ENCODE measurements around the gene SCMH1.

SCMH1 gene

DNA sequence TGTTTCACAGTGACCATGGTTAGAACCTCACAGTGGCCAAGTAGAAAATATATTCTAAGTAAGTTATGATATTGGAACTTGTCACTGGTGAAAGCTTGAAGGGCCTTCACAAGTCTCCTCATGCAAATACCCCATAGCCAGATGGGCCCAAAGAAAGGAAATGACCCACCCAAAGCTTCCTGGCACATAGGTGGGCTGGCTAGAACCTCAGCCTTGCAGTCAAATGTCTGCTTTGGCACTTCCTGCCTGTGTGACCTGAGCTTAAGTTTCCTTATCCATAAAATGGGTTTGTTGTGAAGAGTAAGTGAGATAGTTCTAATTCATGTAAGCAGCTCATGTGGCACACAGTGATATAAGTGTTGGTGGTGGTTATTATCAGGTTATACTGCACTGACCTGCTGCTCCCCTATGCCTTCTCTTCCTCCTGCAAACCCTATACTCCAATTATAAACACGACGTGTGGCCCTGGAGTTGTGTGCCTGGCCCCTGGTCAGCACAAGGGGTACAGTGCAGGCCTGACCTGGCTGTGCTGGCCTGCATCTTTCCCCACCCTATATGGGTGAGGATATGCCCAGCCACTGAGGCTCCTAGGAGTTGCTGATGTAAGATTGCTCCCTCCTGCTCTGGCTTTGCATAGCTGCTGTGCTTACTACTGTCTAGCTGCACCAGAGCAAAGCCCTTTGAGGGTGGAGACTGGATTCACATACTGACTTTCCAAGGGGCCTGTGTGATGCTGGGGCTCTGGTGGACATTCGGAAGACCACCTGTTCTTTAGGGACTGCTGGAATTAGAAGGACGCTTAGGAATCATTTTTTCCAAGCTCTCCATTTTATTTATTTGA is 215.9 kb downstream of the SCMH1 start:
- no peak for DNase-seq (ENCODE audit: low read depth in 2 of 2)

DNA sequence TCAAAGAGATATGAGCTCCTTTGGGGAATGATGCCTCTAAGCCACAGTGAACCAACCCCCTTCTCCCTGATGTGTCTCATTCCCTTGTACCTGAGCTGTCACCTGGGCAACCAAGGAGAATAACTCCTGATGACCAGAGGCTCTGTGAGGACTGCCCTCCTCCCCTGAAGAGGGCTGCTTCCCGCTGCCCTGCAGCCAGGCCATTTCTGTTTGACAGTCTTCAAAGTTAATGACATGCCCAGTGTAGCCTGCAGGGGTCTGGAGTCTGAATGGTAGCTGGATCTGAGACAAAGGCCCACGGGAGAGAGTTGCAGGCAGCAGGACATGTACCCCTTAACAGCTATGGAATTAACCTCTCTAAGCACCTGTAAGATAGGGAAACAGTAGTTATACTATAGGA is 217.2 kb downstream of the SCMH1 start:
- no peak for DNase-seq (ENCODE audit: low read depth in 2 of 2)

DNA sequence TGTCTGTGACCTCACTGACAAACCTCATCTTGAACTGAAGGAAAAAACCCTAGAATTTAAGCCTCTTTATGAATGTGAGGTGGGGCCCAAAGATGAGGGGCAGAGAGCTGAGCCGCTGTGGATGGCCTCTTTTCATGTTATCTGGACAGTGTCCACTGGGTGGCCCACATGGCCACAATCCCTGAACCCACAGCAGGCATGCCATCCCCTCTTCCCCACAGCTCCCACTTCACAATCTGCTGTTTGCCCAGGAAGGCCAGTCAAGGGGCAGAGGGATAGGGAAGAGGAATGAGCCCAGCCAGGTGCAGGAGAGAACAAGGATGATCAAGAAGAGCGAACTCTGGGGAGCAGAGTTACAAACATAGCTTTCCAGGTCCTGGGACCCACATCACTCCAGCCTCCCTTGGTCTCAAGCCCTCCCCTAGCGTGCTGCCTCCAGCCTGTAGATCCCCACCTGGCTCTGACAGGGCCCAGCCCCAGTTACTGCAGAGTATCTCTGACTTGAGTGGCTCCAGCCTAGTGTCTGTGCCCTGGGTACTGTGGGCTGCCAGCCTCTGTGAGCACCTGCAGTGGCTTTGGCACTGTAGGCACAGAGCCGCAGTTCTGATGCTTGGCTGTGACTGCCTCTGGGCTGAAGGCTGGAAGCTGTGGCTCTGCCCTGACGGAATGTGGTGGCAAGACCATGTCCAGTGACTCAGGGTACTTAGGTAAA is 218.7 kb downstream of the SCMH1 start:
- DNase-seq (ENCODE audit: low read depth in 2 of 2) = no peak

DNA sequence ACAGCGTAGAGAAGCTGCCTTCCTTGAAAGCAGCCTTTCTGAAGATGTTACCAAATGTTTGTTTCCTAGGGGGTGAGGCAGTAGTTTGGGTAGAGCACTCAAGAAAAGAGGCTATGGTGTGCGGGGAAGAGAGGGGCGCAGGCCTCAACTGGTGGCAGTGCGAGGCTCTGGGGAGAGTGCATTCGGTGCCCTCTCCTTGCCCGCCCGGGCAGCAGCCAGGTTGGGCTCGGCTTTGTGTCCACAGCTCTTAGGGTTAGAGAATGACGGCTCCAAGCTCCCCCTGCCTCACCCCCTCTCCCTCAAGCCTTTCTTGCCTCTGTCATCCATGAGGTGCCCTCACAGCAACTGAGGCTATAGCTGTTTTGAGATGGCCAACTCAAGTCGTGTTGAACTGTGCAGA is 219.7 kb downstream of the SCMH1 start:
- no peak for DNase-seq (ENCODE audit: low read depth in 2 of 2)

DNA sequence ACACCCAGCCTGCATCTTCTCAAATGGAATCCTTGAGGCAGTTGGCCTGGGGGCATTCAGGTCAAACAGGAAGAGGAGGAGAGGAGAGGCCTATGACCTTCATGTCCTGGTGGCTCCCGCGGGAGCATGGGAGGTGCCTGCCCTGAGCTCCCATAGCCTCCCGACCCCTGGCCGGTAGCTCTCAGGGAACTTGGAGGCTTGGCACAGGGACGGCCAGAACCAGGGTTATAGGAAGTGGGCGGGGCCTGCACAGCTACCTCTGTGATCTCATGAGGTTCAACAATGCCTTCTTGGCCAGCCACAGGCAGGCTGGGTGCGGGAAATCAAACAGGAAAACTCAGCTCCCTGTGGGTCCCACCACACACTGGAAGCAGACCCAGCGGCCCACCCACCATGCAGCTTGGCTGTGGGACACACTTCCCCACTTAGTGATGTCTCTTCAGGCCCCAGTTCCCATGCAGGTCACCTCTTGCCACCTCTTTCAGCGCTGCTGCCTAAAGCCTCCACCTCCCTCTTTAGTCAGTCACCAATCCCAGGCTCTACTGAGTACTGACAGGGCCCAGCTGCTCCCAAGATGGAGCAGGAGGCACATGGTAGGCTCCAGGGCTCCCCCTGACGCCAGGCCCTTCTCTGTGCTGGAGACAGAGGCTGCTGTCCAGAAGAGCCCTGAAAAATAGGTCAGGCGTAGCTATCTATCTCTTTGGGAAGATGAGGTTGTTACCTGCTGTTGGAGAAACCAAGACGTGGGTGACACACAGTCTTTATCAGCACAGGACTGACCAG is 220.4 kb downstream of the SCMH1 start, which contains the start of gene SLFNL1:
Gene SLFNL1, minus strand, starts transcription at position 200 of the 783 bp plus-strand sequence. CDS start 1,065 bp downstream, outside the sequence.
- DNase-seq (ENCODE audit: low read depth in 2 of 2) = no peak

DNA sequence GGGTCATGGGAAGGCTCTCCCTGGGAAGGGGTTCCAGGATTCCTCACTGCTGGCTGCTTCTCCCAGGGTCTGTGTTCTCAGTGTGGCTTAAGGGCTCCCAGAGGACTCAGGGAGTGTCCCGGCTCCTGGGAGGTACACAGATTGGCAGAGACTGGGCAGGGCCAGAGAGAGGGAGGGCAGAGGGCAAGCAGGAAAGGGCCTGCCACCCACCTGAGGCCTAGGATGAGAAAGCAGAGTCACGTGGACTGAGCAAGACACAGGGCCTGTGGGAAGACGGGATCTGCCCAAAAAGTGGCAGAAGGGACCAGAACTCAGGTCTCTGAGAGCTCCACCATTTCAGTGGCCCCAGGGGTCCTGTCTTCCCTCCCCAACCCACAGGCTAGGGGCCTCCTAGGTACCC is 221.5 kb downstream of the SCMH1 start:
- DNase-seq (ENCODE audit: low read depth in 2 of 2) = no peak

DNA sequence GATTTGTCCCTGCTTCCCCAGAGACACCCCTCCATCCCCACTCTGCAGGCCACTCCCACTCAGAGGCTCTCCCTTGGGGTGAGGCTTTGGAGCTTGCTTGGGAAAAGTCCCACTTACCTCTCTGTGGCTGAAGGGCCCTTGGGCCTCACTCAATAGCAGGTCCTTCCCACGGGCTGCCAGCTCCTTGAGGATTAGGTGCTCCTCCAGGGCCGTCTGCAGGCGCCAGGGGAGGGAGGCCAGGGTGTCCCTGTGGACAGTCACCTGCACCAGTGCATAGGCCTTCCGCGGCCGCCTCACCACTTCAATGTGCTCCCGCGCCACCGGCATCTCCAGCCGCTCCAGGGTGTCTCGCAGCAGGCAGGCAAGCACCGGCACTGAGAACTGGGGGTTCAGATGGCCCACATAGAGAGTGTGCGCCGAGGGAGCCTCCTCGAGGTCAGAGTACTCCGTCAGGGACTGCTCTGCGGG is 222.0 kb downstream of the SCMH1 start:
- no peak for DNase-seq (ENCODE audit: low read depth in 2 of 2)

DNA sequence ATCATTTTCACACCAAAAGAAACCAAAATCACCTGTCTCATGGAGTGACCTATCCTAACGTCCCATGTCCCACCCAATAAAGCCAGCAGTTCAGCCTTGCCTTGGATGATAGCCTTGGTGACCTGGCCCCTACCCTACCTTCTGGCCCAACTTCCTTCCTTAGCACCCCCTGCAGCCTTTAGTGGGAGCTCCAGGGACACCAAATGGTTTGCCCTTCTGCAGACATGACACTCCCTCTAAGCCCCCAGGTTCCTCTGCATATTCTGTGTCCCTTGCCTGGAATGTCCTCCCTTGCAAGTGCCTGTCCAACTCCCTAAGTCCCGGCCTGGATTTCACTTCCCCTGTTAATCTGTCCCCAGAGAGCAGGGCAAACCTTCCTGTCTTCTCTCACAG is 222.8 kb downstream of the SCMH1 start:
- DNase-seq (ENCODE audit: low read depth in 2 of 2) = no peak

DNA sequence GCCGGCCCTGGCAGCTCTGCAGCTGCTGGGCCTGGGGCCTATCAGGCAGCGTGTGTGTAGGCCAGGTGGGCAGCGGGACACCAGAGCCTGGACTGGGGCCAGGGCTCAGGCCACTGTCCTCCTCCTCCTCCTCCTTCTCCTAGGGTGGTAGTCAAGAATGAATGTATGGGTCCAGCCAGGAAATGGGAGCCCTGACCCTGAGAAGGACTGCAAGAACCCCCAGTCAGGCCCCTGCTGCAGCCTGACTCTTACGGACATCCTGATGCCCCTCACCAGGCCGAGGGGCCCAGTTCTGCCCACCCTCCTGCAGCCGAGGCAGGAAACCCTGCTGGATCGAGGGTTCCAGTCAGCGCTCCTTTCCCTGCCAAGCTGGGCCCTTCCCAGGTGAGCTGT is 224.1 kb downstream of the SCMH1 start:
- no peak for DNase-seq (ENCODE audit: low read depth in 2 of 2)

DNA sequence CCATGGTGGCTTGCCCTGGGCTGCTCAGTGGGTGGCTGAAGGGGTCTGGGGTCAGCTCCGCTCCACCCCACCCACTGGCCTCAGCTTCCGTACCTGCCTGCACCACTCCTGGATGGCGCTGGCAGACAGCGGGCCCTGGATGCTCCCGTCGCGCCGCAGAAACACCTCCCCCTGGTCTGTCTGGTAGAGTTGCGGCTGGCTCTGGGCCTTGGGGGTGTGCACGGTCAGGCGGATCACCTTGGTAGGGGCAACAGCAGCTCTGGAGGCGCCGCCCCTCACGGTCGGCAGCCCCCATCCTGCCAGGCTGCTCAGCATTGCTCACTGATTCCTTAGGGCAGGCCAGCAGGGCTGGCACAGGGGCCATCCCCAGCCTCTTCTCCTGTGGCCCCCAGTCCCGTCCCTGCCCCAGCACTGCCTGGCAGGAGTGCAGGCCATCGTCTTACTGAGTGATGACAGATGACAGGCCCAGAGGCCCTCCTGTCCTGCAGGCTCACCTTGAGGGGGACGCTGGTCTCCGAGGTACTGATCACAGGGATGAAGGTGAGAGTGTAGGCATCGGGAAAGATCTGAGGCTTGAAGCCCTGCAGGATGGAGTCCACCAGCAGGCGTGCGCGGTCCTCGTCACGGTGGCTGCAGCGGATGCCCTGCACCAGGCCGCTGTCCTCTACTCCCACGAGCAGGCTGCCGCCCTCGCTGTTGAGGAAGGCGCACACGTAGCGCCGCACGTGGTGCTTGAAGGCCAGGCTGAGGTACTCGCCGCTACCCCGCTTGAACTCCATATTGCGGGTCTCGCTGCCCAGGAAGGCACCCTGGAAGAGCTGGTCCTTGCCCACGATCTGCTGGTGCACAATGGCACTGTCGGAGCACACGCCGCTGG is 224.7 kb downstream of the SCMH1 start:
- DNase-seq (ENCODE audit: low read depth in 2 of 2) = no peak

DNA sequence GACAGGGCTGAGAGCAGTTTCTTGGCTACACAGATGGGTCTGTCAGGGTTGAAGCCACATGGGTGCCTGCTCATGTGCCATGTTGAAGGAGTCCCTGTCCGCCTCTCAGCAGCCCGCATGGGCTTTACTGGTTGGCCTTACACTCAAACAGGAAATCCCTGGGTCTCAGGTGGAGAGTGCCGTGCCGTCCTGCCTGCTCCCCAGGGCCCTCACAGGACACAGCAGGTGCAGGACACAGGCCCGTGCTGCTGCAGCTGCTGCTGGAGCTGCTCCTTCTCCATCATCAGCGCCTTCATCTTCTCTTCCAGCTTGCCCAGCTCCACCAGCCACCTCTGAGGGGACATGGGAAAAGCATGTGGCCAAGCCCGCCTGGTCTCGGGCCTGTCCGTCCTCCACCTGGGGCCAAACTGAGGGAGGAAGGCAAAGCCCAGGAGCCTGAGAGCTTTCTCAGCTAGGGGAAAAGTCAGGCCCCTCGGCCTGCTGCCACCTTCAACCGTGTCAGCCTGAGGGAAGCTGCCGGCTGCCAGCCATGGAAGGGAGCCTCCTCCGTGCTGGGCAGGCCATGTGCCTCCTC is 226.1 kb downstream of the SCMH1 start:
- no peak for DNase-seq (ENCODE audit: low read depth in 2 of 2)

DNA sequence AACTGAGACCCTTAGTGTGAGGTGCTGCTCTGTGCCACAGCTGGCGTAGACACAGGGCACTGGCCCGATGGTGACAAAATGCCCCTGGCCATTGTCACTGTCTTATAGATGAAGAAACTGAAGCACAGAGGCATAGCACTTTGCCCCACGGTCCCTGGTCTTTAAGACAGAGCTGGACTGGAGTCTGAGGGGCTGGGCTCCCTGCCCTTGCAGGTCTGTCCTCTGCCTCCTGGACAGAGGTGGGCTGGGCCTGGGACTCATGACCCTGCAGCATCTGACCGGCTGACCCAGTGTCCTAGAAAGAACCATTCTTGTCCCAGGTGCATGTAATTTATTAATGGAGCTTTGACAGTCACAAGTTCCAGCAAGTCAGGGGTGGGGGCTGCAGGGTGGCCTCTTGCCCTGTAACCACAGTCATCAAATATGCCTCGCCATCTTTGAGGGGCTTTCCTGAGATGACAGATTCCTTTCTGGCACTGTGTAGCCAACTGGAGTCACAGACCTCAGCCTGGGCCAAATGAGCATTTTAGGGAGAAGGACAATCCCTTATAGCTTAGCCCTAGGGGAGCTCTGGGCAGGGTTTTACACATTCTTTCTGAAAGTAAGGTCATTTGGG is 226.7 kb downstream of the SCMH1 start:
- DNase-seq (ENCODE audit: low read depth in 2 of 2) = no peak

DNA sequence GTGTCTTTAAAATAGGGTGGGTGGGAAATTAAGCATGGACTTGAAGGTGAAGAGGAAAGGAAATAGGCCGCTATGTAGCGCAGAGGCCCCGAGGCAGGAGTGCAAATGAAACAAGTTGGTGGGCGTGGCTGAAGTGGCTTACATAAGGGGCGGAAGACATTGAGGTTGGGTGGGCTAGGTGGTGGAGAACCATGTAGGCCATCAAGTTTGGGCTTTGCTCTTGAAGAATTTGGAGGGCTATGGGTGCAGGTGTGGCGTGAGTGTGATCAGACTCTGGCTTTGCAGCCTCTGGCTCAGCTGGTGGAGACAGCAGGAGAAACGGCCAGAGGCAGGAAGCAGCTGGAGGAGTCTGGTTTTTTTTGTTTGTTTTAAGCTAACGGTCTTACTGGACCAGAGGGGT is 227.2 kb downstream of the SCMH1 start:
- no peak for DNase-seq (ENCODE audit: low read depth in 2 of 2)

DNA sequence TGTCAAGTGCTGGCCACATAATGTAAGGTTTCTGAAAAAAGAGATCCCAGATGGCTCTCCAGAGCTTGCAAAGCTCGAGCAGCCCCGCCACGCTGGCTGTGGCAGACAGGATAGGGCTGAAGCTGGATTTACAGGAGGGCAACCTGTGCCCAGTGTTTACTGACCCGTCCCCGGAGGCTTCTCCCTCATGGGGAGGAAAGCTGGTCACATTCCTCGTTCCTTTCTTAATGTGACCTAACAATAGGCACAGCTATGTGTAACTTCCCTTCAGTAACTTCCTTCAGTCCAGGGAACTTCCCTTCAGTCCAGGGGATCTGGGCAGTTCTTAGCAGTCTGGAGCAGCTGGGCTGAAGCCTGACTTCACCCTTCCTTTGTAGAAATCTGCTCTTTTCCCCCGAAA is 228.3 kb downstream of the SCMH1 start:
- DNase-seq (ENCODE audit: low read depth in 2 of 2) = no peak

DNA sequence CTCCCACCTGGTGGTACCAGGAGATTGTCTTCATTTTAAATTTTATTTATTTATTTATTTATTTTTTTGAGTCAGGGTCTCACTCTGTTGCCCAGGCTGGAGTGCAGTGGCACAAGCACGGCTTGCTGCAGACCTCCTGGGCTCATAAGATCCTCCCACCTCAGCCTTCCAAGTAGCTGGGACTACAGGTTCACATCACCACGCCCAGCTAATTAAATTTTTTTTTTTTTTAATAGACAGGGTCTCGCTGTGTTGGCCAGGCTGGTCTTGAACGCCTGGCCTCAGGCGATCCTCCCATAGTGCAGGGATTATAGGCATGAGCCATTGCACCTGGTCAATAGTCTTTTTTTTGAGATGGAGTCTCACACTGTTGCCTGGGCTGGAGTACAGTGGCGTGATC is 229.1 kb downstream of the SCMH1 start:
- no peak for DNase-seq (ENCODE audit: low read depth in 2 of 2)

DNA sequence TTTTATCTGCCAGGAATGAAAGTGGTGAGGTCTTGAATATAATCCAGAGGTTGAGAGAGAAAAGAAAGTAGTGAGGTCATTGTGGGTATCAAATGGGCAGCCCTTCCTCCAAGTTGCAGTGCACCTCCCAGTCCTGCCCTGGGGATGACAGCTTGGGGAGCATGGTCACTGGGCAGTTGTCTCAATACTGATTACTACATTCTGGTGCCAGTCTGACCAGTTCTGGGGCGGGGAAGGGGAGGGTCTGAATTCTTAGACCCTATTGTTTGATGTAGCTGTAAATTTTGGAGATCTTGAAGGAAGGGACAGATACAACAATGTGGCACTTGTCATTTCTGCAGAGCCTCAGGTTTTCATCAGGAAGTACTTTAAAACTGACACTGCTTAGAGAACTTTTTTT is 231.8 kb downstream of the SCMH1 start:
- DNase-seq (ENCODE audit: low read depth in 2 of 2) = no peak

DNA sequence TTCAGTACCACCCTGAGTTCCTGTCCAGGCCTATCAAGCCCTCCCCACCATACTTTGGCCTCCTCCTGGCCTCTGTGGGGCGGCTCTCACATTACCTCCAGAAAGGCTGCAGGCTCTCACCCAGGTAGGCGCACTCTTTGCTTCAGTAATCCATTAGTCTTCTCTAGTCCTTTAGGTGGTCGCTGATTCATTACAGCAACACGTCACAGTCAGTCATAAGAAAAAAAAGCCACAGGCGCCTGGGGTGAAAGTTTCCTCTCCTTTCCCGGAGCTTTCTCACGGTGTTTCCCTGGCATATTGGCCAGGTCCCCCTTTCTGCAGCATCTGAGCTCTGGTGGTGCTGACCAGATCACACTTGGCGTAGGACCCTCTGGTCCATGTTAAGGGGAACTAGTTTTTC is 232.6 kb downstream of the SCMH1 start:
- DNase-seq (ENCODE audit: low read depth in 2 of 2) = no peak

DNA sequence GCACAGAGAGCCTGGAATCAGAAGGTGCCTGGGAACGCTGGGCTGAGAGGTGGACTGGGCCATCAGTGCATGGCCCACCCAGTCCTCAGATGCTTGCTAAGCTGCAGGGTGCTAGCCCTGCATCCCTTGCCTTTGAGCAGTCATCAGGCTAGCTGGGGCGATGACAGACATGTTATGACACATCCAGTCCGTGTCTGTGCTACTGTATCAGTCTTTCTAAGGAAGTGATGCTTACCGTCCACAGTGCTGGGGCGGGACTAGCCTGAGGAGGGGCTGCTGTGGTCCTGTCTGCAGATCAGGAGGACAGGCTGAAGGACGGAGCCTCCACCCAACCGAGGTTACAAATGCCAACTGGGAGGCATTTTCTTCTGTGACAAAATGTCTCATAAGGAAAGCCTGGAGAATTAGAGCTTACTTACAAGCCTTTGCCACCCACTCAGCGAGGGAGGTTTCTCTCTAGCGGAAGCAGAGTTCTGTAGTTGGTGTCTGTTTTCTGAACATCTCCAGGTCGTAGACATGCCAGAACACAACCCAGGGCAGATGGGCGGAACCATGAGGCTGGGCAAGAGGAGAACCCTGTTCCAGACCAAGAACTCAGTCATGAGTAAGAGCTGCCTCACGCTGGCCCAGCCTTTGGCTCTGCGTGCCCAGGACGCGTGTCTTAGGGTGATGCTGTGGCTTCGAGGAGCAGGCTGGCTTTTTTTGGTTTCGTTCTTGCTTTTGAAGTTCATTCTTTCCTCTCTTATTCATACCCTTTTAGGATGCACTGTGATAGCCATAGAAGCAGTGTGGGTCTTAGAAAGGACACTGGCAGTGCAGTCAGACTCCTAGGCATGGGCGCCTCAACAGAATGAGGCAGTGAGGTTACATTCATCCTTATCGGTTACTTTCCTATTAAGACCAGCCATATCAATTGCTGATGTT is 234.9 kb downstream of the SCMH1 start:
- no peak for DNase-seq (ENCODE audit: low read depth in 2 of 2)

DNA sequence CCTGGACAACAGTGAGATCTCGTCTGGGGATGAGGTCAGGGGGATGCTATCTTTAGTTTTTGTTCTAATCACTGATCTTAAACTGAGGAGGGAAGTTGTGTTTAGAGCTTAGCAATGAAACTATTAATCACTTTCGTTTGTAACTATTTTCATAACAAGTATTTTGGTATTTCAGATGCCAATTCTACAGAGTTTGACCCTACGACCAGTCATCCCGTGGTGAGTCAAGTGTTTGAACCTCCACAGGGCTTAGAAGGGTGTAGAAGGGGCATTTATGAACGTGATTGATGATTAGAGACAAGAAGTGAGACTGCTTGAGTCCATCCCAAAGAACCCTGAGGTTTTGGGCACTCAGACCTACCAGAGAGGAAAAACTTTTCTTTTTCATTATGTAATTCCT is 236.2 kb downstream of the SCMH1 start:
- DNase-seq (ENCODE audit: low read depth in 2 of 2) = no peak

Measured in stimulated activated CD4-positive, alpha-beta T cell treated with anti-CD3 and anti-CD28 coated beads, Interleukin-15, amount 100 ng/mL, for 48 hours (primary cell).